Right cardiac atrium (tissue), 5 donors: Measurements from ENCODE around the gene OMP. TPM values are rescaled to one million over a fixed set of nuclear protein-coding genes. Genes with fewer than 3 reads are reported as not detected.

Experiments used
- ATAC-seq, 2 donors: fragments of 200-7000 bp; cut with Tn5 transposase; one replicate each; pipeline versions ENCODE4 v1.8.0 to v1.9.1; 2020; ENCODE audit warnings: moderate library complexity in 2 of 2, mild to moderate bottlenecking in 1 of 2
- DNase-seq, 3 donors: peaks; one replicate each; pipeline ENCODE4 v3.0.0-alpha.2; 2020
- H3K27ac ChIP-seq: one replicate; pipeline ENCODE4 v1.5.1; 2013; ENCODE audit warnings: mild to moderate bottlenecking, low read length, control low read depth, moderate library complexity
- H3K27me3 ChIP-seq: one replicate; pipeline ENCODE4 v1.6.1; 2013; ENCODE audit not compliant: control insufficient read depth, insufficient read depth
- H3K4me1 ChIP-seq: one replicate; pipeline ENCODE4 v1.6.1; 2013; ENCODE audit warnings: low read length; ENCODE audit not compliant: control insufficient read depth, insufficient read depth
- H3K4me3 ChIP-seq: one replicate; pipeline ENCODE4 v1.5.1; 2013; ENCODE audit warnings: low read length, control low read depth
- H3K9me3 ChIP-seq: one replicate; pipeline ENCODE4 v1.6.1; 2013; ENCODE audit warnings: low read length; ENCODE audit not compliant: control insufficient read depth
- WGBS: extraction: QIAGEN DNeasy Blood & Tissue Kit; methylation state at CpG from one replicate; pipeline ENCODE4 v1.1.7; 2013; 5-methylcytosine and 5-hydroxymethylcytosine counted together
- intact Hi-C, 4 donors: fragments of 100-400 bp; cut with DNase I; formaldehyde crosslinking; loops; one replicate each; pipeline versions ENCODE4 v1.11.0 to v1.14.0; 2022 to 2023
- polyA plus RNA-seq: library from polyadenylated mRNA; stranded (reverse); fragments of 200-250 nt; gene quantifications from one replicate; pipeline ENCODE4 v1.2.3, GENCODE V29; 2013
- total RNA-seq, 4 donors: library from RNA; stranded (reverse); fragmentation: NEBNext Ultra II Directional; extraction: Animal tissue kit (Norgen Biotek cat#: 25700); gene quantifications; one replicate each; pipeline ENCODE4 v1.2.1, GENCODE V29; 2021
- donor health status: healthy with polysubstance abuse.
- donor health status: DM: no; HTN: yes; CAD: no.
- donor health status: DM: no; HTN: no; CAD: no.
- donor health status: DM: no; HTN: yes; CAD: no; lungs with severe emphysema.
- donor health status: DM: yes; HTN: yes; CAD: no.

OMP gene
- total and polyA plus RNA-seq, 5 donors: not detected

GRCh38 chr11:77143405-77144020, 40.9 kb downstream of the OMP start:
- peak in 1 of 3 donors; percentile 29 for DNase-seq
- WGBS: 95% methylated on average over 8 of the region's 8 CpGs

GRCh38 chr11:77144196-77144856, 41.7 kb downstream of the OMP start:
- intact Hi-C loops: loop anchor here in 1 of 4 donors (5.0 kb wide), 1 partner anchor 403 kb away; no protein-coding TSS in a partner anchor
- Histone ChIP-seq H3K4me3 (no peak overlapping the region), H3K27ac (no peak overlapping the region), H3K27me3 (no peaks in the 10 kb centered on the region), H3K4me1 (peaks cover 3% of the 10 kb centered on the region), H3K9me3 (no peaks in the 10 kb centered on the region)
- WGBS: 92% methylated on average over 9 of the region's 9 CpGs
- no peak for ATAC-seq
- peak in 1 of 3 donors; percentile 35 for DNase-seq

More at GRCh38 chr11:77143405-77144020, 40.9 kb downstream of the OMP start:
- no peaks in the 10 kb centered on the region for H3K9me3 ChIP-seq
- ATAC-seq: no peak
- intact Hi-C loops: loop anchor here in 1 of 4 donors (5.0 kb wide), 1 partner anchor 404 kb away; no protein-coding TSS in a partner anchor
- no peak overlapping the region for H3K27ac ChIP-seq
- no peaks in the 10 kb centered on the region for H3K27me3 ChIP-seq
- peaks cover 3% of the 10 kb centered on the region for H3K4me1 ChIP-seq
- no peak overlapping the region for H3K4me3 ChIP-seq

GRCh38 chr11:77144857-77145428, 42.3 kb downstream of the OMP start:
- intact Hi-C loops: loop anchor here in 1 of 4 donors (5.0 kb wide), 1 partner anchor 402 kb away; no protein-coding TSS in a partner anchor
- Histone ChIP-seq H3K27ac (no peak overlapping the region), H3K27me3 (no peaks in the 10 kb centered on the region), H3K4me3 (no peak overlapping the region), H3K4me1 (peaks cover 3% of the 10 kb centered on the region), H3K9me3 (no peaks in the 10 kb centered on the region)
- DNase-seq: no peak
- ATAC-seq: no peak
- WGBS: 84% methylated on average over 7 of the region's 7 CpGs

- Histone ChIP-seq H3K4me1 (peaks cover 3% of the 10 kb centered on the region), H3K4me3 (no peak overlapping the region), H3K27me3 (no peaks in the 10 kb centered on the region), H3K27ac (no peak overlapping the region), H3K9me3 (no peaks in the 10 kb centered on the region)
- ATAC-seq (peak in 1 of 2 donors; percentile 12), DNase-seq (peak in 1 of 3 donors; percentile 33)
- WGBS: 87% methylated on average over 10 of the region's 10 CpGs
- intact Hi-C loops: no loop called here
Measured at GRCh38 chr11:77146261-77147035, 43.8 kb downstream of the OMP start.

GRCh38 chr11:77147036-77147315, 44.3 kb downstream of the OMP start:
- WGBS: 95% methylated on average over 1 of the region's 1 CpG
- H3K4me3 ChIP-seq: no peak overlapping the region
- DNase-seq: no peak
- ATAC-seq: no peak
- intact Hi-C loops: no loop called here
- peaks cover 3% of the 10 kb centered on the region for H3K4me1 ChIP-seq
- H3K27ac ChIP-seq: no peak overlapping the region
- no peaks in the 10 kb centered on the region for H3K27me3 ChIP-seq
- no peaks in the 10 kb centered on the region for H3K9me3 ChIP-seq

GRCh38 chr11:77147668-77148321, 45.2 kb downstream of the OMP start:
- Histone ChIP-seq H3K4me3 (peak overlapping the region; percentile 21), H3K4me1 (peaks cover 3% of the 10 kb centered on the region), H3K27me3 (no peaks in the 10 kb centered on the region), H3K9me3 (no peaks in the 10 kb centered on the region), H3K27ac (no peak overlapping the region)
- intact Hi-C loops: no loop called here
- WGBS: 25% methylated on average over 47 of the region's 47 CpGs
- ATAC-seq (peak; percentile 23 to 28), DNase-seq (peak in 2 of 3 donors; percentile 57 to 66)

- no peaks in the 10 kb centered on the region for H3K9me3 ChIP-seq
- intact Hi-C loops: no loop called here
- no peaks in the 10 kb centered on the region for H3K27me3 ChIP-seq
- H3K4me1 ChIP-seq: peaks cover 3% of the 10 kb centered on the region
- no peak overlapping the region for H3K4me3 ChIP-seq
- no peak overlapping the region for H3K27ac ChIP-seq
- WGBS: 89% methylated on average over 8 of the region's 8 CpGs
- peak in 1 of 3 donors; percentile 25 for DNase-seq
- ATAC-seq: no peak
Measured at GRCh38 chr11:77148963-77149715, 46.5 kb downstream of the OMP start.

- DNase-seq: peak in 1 of 3 donors; percentile 46
- peaks cover 3% of the 10 kb centered on the region for H3K4me1 ChIP-seq
- H3K9me3 ChIP-seq: no peaks in the 10 kb centered on the region
- no peak for ATAC-seq
- H3K4me3 ChIP-seq: no peak overlapping the region
- no peaks in the 10 kb centered on the region for H3K27me3 ChIP-seq
- WGBS: 84% methylated on average over 12 of the region's 12 CpGs
- intact Hi-C loops: no loop called here
- H3K27ac ChIP-seq: no peak overlapping the region
Measured at GRCh38 chr11:77149716-77150392, 47.2 kb downstream of the OMP start.

- DNase-seq (peak in 1 of 3 donors; percentile 31), ATAC-seq (no peak)
- Histone ChIP-seq H3K27me3 (no peaks in the 10 kb centered on the region), H3K27ac (no peak overlapping the region), H3K4me3 (no peak overlapping the region), H3K4me1 (peaks cover 3% of the 10 kb centered on the region), H3K9me3 (no peaks in the 10 kb centered on the region)
- WGBS: 94% methylated on average over 10 of the region's 10 CpGs
- intact Hi-C loops: no loop called here
Measured at GRCh38 chr11:77150836-77151235, 48.2 kb downstream of the OMP start.
